HL-60 (cell line): ENCODE data around the gene SLC35E3.

Experiments used
- DNase-seq, 2 experiments: peaks; one replicate each; pipeline ENCODE4 v3.0.0-alpha.2; 2010 to 2020; ENCODE audit warnings: low read depth in 1 of 2, low spot score in 1 of 2
- H3K27ac ChIP-seq: fragments of 250-450 bp; sonication (Bioruptor Pico); replicated peaks from 2 replicates; pipeline ENCODE4 v1.5.1; 2020; ENCODE audit warnings: mild to moderate bottlenecking, moderate library complexity
- H3K27me3 ChIP-seq: fragments of 250-450 bp; sonication (Bioruptor Pico); 2 replicates; pipeline ENCODE4 v1.5.1; 2021; ENCODE audit warnings: mild to moderate bottlenecking, moderate library complexity; ENCODE audit not compliant: insufficient read depth, poor library complexity, severe bottlenecking
- H3K4me3 ChIP-seq: replicated peaks from 2 replicates; pipeline ENCODE4 v1.5.1; 2011; ENCODE audit warnings: mild to moderate bottlenecking, control low read depth, low read length; ENCODE audit not compliant: insufficient read depth
- CTCF ChIP-seq: IDR thresholded peaks from one replicate; pipeline ENCODE4 v1.5.1; 2011; ENCODE audit warnings: low read length, control low read depth, inconsistent platforms; ENCODE audit not compliant: insufficient read depth
- GABPA ChIP-seq: IDR thresholded peaks from 2 replicates; pipeline ENCODE4 v1.6.1; 2012; ENCODE audit warnings: low read depth
- POLR2AphosphoS5 ChIP-seq: IDR thresholded peaks from 2 replicates; pipeline ENCODE4 v1.6.1; 2012; ENCODE audit warnings: low read depth
- REST ChIP-seq: IDR thresholded peaks from 2 replicates; pipeline ENCODE4 v1.6.1; 2012; ENCODE audit warnings: low read depth; ENCODE audit not compliant: insufficient replicate concordance
- SPI1 ChIP-seq: IDR thresholded peaks from 2 replicates; pipeline ENCODE4 v1.6.1; 2012; ENCODE audit warnings: low read depth, mild to moderate bottlenecking, borderline replicate concordance

Gene SLC35E3

GRCh38 chr12:68792952-68793351, 47.0 kb downstream of the SLC35E3 start:
- peak in 1 of 2 experiments; percentile 44 for DNase-seq
- TF ChIP-seq CTCF (no peak), SPI1 (no peak), POLR2AphosphoS5 (no peak), GABPA (no peak), REST (no peak)
- Histone ChIP-seq H3K27me3 (no peaks in the 10 kb centered on the region), H3K4me3 (no peak overlapping the region), H3K27ac (no peak overlapping the region)

- H3K27me3 ChIP-seq, result no peaks in the 10 kb centered on the region
- no peak for TF ChIP-seq POLR2AphosphoS5
- no peak for TF ChIP-seq CTCF
- no peak for TF ChIP-seq GABPA
- no peak for TF ChIP-seq SPI1
- TF ChIP-seq REST, result no peak
- H3K4me3 ChIP-seq, result no peak overlapping the region
- no peak overlapping the region for H3K27ac ChIP-seq
- no peak for DNase-seq
Observed at GRCh38 chr12:68793436-68793835, 47.5 kb downstream of the SLC35E3 start.

- TF ChIP-seq CTCF, result no peak
- TF ChIP-seq REST, result no peak
- no peak for TF ChIP-seq SPI1
- no peak for TF ChIP-seq GABPA
- no peak for TF ChIP-seq POLR2AphosphoS5
- Histone ChIP-seq H3K27ac (no peak overlapping the region), H3K4me3 (no peak overlapping the region), H3K27me3 (no peaks in the 10 kb centered on the region)
- DNase-seq, result no peak
Observed at GRCh38 chr12:68793975-68794652, 48.1 kb downstream of the SLC35E3 start.
